GM12875 (cell line): Measurements from ENCODE around the gene ASTN1.

ENCODE experiments used
- H3K4me3 ChIP-seq: one replicate; pipeline ENCODE4 v1.5.1; 2011; ENCODE audit warnings: low read depth, low read length, control low read depth
- TF ChIP-seq, protein P1 (sequence below): IDR thresholded peaks from 2 replicates; pipeline ENCODE4 v1.5.1; 2011; ENCODE audit warnings: low read depth, mild to moderate bottlenecking, control low read depth, inconsistent platforms, low read length, moderate library complexity, borderline replicate concordance; ENCODE audit not compliant: insufficient read depth

ASTN1 gene

GRCh38 chr1:177165069-177165439, 542 bp upstream of the ASTN1 start:
- H3K4me3 ChIP-seq, result no peak overlapping the region
- TF ChIP-seq, protein P1, sequence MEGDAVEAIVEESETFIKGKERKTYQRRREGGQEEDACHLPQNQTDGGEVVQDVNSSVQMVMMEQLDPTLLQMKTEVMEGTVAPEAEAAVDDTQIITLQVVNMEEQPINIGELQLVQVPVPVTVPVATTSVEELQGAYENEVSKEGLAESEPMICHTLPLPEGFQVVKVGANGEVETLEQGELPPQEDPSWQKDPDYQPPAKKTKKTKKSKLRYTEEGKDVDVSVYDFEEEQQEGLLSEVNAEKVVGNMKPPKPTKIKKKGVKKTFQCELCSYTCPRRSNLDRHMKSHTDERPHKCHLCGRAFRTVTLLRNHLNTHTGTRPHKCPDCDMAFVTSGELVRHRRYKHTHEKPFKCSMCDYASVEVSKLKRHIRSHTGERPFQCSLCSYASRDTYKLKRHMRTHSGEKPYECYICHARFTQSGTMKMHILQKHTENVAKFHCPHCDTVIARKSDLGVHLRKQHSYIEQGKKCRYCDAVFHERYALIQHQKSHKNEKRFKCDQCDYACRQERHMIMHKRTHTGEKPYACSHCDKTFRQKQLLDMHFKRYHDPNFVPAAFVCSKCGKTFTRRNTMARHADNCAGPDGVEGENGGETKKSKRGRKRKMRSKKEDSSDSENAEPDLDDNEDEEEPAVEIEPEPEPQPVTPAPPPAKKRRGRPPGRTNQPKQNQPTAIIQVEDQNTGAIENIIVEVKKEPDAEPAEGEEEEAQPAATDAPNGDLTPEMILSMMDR, result no peak

GRCh38 chr1:177163844-177164379, 600 bp downstream of the ASTN1 start:
- H3K4me3 ChIP-seq, result no peak overlapping the region
- TF ChIP-seq, protein P1, result no peak

- no peak overlapping the region for H3K4me3 ChIP-seq
- TF ChIP-seq, protein P1, result no peak
Observed at GRCh38 chr1:177162243-177162642, 2.3 kb downstream of the ASTN1 start.

DNA sequence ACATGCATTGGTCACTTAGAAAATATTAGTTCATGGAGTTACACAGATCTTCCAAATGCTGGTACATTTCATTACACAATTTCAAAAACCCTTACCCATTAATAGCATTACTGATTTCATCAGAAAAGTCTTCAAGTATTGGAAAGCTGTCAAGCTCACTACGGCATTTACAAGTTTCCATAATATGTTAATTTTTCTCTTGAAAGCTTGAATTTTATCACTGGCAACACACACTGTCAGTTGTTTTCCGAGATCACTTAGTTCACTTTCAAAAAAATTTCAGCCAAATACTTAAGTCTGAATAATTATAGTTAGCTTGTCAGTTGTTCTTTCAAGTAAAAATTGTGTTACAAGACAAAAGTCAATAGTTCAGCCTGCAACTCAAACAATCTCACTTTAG, 18.0 kb downstream of the ASTN1 start:
- TF ChIP-seq, protein P1, result no peak
- no peak overlapping the region for H3K4me3 ChIP-seq

- no peak overlapping the region for H3K4me3 ChIP-seq
- TF ChIP-seq, protein P1, result no peak
Observed at GRCh38 chr1:177145106-177146070, 19.1 kb downstream of the ASTN1 start.

GRCh38 chr1:177142791-177143271, 21.7 kb downstream of the ASTN1 start:
- H3K4me3 ChIP-seq, result no peak overlapping the region

More at GRCh38 chr1:177142791-177143271, 21.7 kb downstream of the ASTN1 start:
- TF ChIP-seq, protein P1, result no peak
